HFF-Myc (cell line): ENCODE measurements around the gene CCDC30.

Experiments used
- DNase-seq: peaks from one replicate; pipeline ENCODE4 v3.0.0-alpha.2; 2011; ENCODE audit warnings: low read depth; ENCODE audit errors: extremely low read depth
- H3K4me3 ChIP-seq: replicated peaks from 2 replicates; pipeline ENCODE4 v1.5.1; 2011; ENCODE audit warnings: low read depth, mild to moderate bottlenecking, control low read depth, low read length
- TF ChIP-seq, protein P1 (sequence below): IDR thresholded peaks from 2 replicates; pipeline ENCODE4 v1.5.1; 2012; ENCODE audit warnings: mild to moderate bottlenecking, low read depth, low read length, control low read depth; ENCODE audit errors: missing control alignments

Gene CCDC30

DNA sequence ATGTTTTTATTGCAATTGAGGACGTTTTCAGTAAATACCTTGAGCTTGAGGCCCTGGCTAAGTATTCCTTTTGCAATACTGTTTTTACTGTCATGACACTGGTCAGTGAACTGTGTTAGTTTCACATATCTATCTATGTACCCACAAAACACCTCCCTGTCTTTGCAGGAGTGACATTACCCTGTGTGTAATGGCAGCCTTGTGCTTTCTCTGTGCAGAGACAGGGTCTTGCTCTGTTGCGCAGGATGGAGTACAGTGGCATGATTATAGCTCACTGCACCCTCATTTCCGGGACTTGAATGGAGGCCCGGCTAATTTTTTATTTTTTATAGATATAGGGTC, 228.0 kb downstream of the CCDC30 start:
- TF ChIP-seq, protein P1, sequence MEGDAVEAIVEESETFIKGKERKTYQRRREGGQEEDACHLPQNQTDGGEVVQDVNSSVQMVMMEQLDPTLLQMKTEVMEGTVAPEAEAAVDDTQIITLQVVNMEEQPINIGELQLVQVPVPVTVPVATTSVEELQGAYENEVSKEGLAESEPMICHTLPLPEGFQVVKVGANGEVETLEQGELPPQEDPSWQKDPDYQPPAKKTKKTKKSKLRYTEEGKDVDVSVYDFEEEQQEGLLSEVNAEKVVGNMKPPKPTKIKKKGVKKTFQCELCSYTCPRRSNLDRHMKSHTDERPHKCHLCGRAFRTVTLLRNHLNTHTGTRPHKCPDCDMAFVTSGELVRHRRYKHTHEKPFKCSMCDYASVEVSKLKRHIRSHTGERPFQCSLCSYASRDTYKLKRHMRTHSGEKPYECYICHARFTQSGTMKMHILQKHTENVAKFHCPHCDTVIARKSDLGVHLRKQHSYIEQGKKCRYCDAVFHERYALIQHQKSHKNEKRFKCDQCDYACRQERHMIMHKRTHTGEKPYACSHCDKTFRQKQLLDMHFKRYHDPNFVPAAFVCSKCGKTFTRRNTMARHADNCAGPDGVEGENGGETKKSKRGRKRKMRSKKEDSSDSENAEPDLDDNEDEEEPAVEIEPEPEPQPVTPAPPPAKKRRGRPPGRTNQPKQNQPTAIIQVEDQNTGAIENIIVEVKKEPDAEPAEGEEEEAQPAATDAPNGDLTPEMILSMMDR, result no peak
- H3K4me3 ChIP-seq, result no peak overlapping the region
- DNase-seq, result no peak

DNA sequence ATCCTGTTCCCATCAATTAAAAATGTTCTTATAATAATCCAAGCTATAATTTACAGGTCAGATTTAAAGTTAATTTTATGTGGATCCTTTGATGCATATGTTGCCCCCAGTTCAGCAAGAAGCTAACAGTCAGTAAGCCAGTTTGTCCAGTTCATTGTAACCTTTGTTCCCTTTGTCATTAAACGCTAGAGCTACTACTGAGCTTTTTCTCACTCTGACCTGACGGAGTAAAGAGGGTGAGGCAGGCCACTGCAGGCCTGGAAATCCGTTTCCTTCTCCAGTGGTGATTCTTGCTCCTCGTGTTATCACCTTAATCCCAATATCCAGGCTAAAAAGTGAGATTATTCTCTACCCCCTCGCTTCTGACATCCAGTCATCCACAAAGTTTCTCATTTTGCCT, 229.4 kb downstream of the CCDC30 start:
- DNase-seq, result no peak
- H3K4me3 ChIP-seq, result no peak overlapping the region
- TF ChIP-seq, protein P1, result no peak

DNA sequence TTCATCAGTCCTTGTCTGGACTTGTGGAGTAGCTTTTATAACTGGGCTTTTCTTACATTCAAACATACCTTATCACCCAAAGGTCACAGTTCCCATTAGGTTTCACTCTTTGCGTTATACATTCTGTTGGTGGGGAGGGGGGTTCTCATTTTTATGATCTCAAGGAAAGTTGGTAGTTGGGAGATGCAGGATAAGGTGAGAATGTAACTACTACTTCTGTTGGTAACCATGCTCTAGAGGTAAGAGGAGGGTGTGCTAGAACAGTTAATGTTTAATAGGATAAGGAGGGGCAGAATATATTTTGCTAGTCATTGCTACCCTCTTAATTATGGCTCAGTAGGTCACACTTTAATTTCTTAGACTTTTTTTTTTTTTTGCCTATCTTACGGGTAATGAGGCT, 229.8 kb downstream of the CCDC30 start:
- H3K4me3 ChIP-seq, result no peak overlapping the region
- no peak for DNase-seq
- TF ChIP-seq, protein P1, result no peak

DNA sequence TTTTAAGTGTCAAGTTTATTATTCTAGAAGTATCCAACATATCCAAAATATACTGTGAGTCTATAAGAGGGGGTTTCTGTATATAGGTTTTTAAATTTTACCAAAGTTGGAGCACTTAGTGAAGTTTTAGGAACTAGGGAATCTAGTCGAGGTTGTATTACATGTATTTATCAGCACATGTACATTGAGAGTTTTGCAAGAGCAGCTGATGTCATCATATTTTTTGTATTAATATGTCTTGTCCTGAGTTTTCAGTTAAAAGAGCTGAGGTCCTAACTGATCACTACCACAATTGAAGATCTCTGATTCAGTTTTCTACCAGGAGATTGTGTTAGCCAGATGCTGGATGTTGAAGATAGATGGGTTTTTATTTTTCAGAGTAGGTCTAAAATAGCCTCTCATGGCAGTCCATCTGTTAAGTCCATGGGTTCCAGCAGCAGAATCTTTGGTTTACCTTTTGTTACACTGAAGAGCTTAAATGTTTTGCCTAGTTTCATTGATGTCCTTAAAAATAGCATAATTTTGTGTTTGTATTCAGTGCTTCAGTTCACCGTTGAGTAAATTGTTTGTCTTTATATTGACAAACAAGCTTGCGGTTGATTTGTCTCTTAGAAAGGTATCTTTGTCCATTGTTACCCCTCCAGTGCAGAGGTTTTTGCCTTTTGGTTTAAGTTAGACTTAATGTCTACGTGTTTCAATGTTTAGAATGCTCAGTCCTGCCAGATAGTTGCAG, 235.2 kb downstream of the CCDC30 start:
- H3K4me3 ChIP-seq, result no peak overlapping the region
- TF ChIP-seq, protein P1, result no peak
- no peak for DNase-seq

DNA sequence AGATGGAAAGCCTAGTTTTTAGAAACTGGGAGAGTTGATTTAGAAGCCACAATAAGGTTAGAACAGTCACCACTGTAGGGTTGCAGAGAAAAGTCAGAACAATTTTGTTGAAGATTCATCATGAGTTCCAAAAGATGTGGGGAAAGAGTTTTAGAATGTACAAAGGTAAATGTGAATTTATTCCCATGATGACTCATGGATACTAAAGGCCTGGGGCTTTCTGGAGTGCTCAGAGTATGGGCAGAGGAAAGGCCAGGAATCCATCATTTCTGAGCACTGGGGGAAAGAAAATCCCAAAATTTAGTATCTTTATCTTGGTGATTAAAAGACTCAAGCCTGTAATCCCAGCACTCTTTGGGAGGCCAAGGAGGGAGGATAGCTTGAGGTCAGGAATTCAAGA, 236.9 kb downstream of the CCDC30 start:
- H3K4me3 ChIP-seq, result no peak overlapping the region
- DNase-seq, result no peak
- TF ChIP-seq, protein P1, result no peak

DNA sequence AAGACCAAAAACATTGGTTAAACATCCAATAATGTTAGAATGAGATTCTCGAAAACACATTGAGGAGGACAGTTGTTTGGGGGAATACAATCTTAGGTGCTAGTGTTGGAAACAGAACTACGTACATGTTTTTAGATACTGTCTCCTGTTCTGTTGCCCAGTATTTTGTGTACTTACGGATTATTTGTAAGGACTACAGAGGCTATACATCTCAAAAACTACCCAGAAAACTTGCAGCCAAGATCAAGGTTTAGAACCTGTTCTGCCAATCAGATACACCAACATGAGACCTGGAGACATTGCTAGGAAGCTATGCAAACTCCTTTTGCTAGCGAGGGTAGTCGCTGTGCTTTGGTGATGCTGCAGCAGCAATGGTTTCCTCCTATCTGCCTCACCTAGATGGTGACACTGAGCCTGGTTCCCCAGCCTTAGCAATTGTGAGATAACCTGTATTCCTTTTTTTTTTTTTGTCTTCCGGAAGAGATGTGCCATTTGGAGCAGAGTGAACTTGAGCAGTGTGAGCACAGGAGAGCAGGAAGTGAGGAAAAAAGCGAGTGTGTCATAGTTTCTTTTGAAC, 240.9 kb downstream of the CCDC30 start:
- TF ChIP-seq, protein P1, result no peak
- H3K4me3 ChIP-seq, result no peak overlapping the region
- DNase-seq, result no peak
